Suprapubic skin (tissue), 4 donors: ENCODE results near the gene MARK1.

Source experiments
- EP300 ChIP-seq: sonication (generic); formaldehyde crosslinking; IDR thresholded peaks from one replicate; pipeline ENCODE4 v1.6.1; 2017; ENCODE audit warnings: antibody characterized with exemption
- POLR2A ChIP-seq, 2 donors: fragments of 450-650 bp; IDR thresholded peaks; one replicate each; pipeline ENCODE4 v1.6.1; 2017; ENCODE audit warnings: antibody characterized with exemption in 2 of 2, mild to moderate bottlenecking in 2 of 2, moderate library complexity in 2 of 2
- POLR2AphosphoS5 ChIP-seq, 3 donors: sonication (generic); formaldehyde crosslinking; IDR thresholded peaks; one replicate each; pipeline ENCODE4 v1.6.1; 2017; ENCODE audit warnings: antibody characterized with exemption in 3 of 3
- TF ChIP-seq, protein P1 (sequence below), 2 donors: fragments of 200-600 bp in 1 of 2; fragments of 450-650 bp in 1 of 2; sonication (generic) in 1 of 2; IDR thresholded peaks; one replicate each; pipeline ENCODE4 v1.5.1; 2016 to 2019; ENCODE audit warnings: antibody characterized with exemption in 2 of 2, mild to moderate bottlenecking in 1 of 2, moderate library complexity in 1 of 2

DNA sequence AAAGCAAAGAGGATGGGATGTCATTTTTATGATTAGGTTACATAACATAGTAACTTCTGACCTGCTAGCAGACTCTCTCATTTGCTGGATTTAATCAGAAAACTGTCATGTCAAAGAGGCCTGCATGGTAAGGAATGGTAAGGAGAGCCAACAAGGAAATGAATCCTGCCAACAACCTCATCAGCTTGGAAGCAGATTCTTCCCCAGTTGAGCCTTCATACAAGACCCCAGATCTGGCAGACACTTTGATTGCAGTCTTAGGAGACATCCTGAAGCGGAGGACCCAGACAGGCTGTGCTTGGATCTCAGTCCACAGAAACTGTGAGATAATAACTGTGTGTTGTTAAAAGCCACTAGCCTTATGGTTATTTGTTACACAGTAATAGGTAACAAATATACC lies 27.6 kb upstream of the MARK1 start:
- TF ChIP-seq, protein P1, sequence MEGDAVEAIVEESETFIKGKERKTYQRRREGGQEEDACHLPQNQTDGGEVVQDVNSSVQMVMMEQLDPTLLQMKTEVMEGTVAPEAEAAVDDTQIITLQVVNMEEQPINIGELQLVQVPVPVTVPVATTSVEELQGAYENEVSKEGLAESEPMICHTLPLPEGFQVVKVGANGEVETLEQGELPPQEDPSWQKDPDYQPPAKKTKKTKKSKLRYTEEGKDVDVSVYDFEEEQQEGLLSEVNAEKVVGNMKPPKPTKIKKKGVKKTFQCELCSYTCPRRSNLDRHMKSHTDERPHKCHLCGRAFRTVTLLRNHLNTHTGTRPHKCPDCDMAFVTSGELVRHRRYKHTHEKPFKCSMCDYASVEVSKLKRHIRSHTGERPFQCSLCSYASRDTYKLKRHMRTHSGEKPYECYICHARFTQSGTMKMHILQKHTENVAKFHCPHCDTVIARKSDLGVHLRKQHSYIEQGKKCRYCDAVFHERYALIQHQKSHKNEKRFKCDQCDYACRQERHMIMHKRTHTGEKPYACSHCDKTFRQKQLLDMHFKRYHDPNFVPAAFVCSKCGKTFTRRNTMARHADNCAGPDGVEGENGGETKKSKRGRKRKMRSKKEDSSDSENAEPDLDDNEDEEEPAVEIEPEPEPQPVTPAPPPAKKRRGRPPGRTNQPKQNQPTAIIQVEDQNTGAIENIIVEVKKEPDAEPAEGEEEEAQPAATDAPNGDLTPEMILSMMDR (IDR thresholded peaks at IDR 0.05) = no peak
- TF ChIP-seq POLR2A (IDR thresholded peaks at IDR 0.05) (no peak), POLR2AphosphoS5 (IDR thresholded peaks at IDR 0.05) (no peak), EP300 (no peak)
